ENCODE data around the gene FMOD.

FMOD gene

DNA sequence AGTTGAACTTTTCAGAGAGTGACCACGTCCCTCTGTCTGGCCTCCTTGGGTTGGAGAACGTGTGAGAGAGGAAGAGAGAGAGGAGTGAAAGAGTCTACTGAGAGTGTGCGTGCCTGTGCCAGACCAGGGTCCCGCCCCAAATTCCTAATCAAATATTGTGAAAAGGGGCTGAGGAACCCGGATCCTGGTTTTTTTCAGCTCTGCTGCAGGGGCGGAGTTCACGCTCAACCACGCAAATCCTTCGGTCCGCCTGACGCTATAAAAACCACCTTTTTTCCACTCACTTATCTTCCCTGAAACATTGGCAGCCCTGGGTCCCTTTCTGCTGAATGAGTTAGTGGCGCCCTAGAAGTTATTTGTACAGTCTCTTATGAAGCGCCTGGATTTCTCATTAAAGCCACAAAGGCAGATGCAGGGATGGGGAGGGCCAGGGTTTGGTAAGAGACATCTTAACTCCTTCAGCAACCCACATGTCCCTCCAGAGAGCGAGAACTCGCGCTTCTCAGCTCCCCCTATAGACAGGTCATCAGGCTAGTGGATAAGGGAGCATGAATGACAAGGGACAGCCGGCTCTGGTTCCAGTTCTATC is at the start of gene FMOD:
Gene FMOD, minus strand, starts transcription at position 86 of the 589 bp plus-strand sequence. CDS start 2,852 bp downstream, outside the sequence.
- DNase-seq: no peak

DNA sequence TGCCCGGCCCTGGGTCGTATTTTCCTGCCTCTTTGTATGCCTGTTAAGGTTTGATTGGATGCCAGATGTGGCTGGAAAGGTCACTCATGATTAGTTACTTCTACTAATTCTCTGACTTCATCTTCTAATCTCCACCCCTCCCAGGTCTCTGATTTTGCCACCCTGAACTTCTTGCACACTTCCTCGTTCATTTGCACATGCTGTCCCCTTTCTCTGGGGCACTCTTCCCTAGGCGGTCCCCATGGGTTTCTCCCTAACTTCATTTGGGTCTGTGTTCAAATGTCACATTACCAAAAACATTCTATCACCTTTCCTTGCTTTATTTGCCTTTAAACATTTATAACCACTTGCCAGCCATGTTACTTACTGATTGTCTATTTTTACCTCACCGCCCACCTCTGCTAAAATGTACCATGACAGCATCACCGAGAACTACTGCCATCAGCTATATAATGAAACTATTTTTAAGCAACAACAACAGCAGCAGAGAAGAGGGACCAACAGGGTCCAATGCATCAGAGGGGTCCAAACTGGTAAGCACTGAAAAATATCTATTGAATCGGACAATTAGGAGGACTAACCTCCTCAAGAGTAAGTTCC is 45.8 kb upstream of the FMOD start:
- DNase-seq: no peak

DNA sequence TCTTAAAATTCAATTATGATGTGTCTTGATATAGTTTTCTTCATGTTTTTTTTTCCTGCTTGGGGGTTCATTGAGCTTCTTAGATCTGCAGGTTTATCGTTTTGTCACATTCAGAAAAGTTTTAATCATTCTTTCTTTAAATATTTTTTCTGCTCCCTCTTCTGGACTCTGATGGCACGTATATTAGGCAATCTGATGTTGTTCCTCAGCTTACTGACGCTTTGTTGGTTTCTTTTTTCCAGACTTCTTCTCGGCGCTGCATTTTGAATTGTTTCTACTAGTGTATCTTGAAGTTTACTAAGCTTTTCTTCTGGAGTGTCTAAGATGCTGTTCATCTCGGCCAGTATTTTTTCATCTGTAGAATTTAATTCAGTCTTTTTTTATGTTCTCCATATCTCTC is 44.8 kb upstream of the FMOD start:
- no peak for DNase-seq

DNA sequence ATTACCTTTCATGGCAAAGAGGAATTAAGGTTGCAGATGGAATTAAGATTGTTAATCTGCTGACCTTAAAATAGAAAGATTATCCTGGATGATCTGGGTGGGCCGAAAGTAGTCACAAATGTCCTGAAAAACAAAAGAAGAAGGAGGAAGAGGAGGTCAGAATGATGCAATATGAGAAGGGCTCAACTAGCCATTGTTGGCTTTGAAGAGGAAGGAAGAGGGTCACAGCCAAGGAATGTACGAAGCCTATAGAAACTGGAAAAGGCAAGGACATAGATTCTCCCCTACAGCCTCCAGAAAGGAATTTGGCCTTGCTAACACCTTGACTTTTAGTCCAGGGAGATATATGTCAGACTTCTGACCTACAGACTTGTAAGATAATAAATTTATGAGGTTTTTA is 39.4 kb upstream of the FMOD start:
- no peak for DNase-seq

DNA sequence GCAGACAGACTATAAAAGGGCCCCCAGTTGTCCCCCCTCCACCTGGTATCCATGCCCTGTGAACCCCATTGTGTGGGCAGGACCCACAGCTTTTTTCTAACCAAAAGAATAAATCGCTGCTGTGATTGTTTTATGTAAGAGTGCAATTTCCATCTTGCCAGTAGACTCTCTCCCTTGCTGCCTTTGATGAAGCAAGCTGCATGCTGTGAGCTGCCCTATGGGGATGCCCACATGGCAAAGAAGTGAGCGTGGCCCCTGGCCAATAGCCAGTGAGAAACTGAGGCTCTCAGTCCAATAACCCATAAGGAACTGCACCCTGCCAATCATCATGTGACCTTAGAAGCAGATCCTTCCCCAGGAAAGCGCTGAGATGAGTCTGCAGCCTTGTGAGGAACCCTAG is 37.8 kb upstream of the FMOD start:
- DNase-seq: no peak

DNA sequence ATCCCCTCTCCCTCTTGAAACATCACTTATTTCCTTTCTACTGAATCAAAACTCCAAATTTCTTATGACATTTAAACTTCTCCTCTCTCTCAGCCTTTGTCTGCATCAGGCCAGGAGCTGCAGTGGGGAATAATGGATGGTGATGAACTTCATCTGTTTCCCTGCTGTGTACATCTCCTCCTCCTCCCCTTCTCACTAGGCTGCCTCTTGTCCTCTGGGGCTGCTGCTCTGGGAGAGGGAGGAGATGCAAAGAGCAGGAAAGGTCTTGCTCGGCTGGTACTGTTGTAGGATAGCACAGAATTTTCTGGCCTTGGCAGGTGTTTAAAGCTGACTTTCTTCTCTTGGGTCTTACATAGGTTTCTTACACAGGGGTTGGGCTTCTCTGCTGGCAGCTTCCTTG is 31.1 kb upstream of the FMOD start:
- no peak for DNase-seq

DNA sequence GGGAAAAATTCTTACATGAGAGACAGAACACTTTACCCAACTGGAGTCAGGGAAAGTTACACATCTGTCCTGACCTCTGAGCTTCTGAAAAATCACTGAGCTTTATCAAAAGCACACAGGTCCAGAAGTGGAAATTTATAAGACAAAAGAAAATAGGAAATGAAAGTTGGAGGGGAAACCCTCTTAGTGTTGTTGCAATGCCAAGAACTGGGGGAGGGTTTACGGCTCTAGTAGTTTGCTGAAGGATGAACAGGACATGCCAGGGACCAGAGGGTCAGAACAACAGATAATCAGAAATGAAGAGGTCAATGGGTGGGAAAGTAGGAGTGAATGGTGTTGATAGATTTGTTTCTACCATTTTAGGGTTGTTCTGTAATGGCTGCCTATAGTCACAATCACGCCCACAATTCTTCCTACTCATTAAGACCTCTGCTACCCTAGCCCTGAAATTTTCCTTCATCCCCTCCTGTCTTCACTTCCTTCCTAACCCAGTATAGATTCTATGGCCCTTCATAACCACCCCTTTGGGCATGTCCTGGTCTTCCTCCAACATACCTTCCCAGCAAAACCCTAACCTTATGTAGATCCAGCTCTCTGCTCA is 30.3 kb upstream of the FMOD start:
- DNase-seq: no peak

DNA sequence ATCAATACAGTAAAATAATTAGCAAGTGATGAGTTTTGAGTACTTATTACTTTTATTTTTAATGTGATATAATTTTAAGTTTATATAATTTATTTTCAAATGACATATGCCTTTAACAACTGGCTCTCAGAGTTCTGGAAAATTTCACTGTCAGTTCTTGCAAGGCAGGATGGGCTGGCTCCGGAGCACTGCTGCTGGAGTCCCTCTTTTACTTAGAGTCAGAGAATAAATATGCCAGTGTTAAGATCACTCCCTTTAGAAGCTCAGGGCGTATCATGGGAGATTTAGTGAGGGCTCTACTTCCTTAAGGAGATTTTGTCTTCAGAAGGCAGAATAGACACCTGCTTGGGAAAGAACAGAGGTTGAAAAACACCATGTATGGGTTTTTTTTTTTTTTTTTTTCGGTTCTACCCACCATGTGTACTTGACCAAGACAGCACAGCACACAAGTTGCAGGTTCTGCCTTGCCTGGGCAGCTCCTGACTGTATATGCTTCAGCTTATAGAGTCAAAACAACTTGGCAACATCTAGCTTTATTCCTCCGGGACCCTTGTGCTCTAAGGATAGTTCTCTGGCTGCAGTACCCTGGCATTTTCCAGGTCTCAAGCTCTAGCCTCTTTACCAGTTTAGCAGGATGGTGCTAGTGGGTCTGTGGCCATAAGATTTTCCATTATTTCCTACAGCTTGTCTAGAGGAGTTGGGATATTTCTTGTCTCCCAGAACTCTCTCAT is 29.7 kb upstream of the FMOD start:
- DNase-seq: no peak

DNA sequence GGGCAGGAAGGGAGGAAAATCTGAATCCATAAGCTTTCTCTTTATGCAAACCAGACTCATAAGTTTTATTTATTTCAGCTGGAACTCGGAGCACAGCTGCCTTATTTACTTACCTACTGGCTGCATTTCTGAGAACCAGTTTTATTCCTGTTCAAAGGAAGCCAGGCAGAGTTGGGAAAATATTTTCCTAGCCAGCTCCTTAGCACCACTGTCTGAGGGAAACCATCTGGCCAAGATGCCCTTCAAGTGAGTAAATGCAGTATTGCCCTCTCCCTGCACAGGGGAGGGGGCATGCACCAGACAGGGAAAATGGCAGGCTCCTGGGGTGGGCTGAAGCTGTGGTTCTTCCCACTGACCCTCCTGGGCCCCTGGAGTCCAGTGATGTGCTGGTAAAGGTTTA is 28.9 kb upstream of the FMOD start:
- no peak for DNase-seq

DNA sequence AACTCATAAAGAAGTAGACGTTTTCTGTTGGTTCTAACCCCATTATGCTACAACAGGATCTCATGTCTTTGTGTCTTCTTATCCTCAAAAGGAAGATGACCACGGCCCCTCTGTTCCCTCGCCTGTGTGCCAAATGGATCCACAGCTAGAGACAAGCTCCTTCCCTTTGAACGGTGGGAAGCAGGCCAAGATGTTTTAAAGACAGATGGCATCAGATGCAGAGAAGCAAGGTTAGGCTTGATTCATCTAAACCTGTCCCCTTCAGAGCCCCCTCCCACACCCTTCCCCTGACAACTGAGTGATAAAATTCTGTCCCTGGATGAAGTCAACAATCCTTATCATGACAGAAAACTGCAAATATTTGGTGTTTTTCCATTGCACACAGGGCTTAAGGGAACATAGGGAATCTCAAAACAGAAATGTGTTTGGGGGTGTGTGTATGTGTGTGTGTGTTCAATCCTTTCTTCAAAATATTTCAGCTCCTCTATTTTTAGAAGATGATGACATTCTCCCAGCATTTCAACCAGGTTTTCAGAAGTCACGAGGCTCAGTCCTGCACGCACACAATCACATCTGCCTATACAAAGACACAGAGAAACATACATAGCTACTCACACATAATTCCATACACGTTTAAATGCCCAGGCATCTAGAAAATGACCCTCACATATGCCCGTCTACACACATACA is 27.8 kb upstream of the FMOD start:
- no peak for DNase-seq

DNA sequence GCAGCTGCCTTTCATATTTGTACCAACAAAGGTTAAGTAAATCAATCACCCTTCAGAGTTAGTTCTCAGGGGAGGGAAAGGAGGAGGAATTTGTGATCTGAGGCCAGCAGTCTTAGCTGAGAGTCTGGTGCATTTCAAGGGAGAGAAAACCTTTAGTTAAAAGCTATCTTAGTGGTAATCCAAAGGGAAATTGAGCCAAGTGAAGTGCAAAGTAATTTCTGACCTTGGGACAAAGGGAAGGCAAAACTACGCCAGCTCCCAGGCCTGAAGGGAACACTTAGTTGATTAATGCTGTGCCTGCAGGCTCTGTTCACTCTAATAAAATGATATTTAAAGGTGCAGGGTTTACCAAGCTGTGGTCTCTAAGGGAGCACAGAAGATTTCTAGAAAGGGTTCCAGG is 23.1 kb upstream of the FMOD start:
- no peak for DNase-seq

DNA sequence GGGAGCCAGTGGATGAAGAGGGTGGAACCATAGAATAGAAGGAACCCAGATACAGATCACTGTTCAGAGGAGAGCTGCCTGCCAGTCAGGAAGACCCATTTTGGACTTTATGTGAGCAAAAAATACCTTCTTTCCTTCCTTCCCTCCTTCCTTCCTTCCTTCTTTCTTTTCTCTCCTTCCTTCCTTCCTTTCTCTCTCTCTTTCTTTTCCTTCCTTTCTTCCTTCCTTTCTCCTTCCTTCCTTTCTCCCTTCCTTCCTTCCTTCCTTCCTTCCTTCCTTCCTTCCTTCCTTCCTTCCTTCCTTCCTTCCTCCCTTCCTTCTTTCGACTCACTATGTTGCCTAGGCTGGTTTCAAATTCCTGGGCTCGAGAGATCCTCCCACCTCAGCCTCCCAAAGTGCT is 22.1 kb upstream of the FMOD start:
- no peak for DNase-seq

DNA sequence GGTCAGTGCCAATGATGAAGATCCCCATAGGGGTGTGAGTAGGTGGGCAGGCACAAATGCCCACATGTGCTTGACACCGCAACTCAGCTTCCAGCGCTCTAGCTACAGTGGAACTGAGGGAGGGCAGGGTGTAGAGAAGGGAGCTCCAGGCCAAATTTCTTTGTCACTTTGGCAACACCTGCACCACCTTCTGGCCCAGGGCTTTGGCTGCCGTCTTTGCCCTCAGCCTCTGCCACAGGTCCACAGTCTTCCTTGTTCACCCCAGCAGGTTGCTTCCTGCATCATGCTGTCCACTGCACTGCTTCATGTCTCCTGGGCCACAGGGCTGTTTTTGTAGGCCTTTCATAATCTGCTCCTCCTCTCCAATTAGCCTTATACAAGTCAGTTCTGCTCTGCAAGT is 20.4 kb upstream of the FMOD start:
- DNase-seq: no peak

DNA sequence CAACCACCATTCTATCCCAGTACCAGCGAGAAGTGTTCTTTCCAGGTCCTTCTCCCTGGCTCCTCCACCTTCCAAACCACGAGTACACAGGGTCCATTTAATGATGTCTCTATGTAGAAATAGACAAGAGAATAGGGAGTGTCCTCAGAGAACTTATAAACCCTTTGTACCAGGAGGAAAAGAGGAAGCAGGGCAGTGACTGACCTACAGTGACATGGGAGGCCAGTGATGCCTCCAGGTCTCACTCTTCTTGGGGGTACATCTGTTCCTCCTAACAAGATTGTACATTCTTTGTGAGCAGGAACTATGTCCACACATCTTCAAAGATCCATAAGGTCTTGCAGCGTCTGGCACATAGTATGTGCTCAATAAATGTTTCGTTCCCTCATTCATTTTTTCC is 18.7 kb upstream of the FMOD start:
- DNase-seq: no peak

DNA sequence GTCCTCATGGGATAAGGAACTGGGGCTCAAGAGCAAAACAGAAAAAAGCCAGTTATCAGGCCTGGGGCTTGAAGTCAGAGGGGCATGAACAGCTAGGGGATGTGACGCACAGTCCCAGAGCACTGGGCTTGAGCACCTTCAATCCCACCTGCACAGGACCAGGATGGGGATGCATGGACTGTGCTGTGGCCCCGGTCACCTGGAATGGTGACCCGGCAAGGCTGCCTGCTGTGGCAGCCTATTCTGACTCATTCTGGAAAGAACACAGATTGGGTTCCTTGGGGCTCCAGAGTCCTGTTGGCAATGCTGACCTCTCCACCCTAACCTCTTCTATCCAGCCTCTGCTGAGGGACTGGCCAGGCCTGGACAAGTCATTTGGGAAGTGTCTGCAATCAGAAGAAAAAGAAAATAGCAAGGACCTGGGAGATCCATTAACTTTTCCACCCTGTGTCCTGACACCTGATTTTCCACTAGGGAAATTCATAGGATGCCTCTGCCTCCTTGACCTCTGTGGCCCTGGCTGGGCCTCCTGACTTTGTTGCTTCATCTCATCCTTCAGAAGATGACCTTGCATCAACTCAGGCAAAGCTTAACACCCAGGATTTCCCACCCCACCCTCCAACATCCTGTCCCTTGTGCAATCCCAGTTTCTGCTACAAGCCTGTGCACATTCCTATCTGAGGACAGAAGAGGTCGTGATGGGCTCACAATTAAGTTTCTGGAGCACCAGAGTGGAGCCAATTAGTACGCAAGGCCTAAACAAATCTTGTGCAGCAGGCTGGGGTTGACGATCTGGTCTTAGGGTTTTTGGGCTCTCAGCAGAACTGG is 17.9 kb upstream of the FMOD start:
- no peak for DNase-seq

DNA sequence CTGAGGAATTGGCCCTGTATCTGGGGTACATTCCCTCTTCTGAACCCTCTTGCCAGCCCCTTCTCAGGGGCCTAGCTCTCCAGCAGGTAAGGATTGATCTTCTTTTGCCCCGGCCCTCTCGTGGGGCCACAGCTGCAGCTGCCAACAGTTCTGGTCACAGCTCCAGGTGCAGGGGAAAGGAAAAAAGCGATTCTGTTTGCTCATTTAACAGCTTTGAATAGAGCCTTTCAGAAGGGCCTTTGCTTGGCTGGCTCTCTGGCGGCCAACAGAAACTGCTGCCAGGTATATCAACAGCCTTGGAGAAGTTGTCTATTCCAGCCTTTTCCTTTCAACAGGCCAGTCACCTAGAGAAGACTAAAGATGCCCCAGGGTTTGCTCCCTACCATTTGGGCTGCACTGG is 16.1 kb upstream of the FMOD start:
- no peak for DNase-seq

DNA sequence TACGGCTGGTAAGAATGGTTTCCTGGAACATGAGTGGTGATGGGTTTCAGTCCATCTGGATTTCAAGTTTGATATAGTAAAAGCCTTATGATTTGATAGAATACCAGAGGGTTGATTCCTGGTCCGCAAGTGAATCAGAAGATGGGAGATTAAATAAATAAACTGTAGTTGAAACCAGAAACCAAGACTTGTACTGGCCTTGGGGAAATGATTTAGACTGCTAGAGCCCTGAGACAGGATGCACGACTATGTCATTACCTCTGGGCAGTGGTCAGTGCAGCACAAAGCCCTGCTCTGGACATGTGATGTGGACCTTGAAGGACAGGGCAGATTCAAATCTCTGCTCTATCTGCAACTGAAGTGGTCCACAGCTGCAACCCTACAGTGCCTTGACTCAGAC is 15.6 kb upstream of the FMOD start:
- DNase-seq: no peak

DNA sequence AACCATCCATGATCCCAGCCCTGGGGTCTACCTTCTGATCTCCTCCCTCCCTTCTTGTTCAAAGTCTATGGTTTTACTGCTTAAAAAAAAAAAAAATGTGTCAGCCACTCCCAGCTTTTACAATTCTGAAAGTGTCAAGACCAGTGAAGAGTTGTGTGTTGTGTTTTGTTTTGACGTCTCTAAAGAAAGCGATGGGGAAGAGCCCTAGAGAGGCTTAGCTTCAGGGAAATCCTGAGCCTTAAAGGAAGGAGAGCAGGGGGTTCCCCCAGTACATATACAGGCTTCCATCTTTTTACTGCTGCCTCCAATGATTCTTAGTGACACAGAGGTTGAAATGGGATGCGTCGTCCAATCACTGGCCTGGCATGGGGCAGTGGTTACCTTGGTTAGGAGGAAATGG is 13.9 kb upstream of the FMOD start:
- DNase-seq: no peak

DNA sequence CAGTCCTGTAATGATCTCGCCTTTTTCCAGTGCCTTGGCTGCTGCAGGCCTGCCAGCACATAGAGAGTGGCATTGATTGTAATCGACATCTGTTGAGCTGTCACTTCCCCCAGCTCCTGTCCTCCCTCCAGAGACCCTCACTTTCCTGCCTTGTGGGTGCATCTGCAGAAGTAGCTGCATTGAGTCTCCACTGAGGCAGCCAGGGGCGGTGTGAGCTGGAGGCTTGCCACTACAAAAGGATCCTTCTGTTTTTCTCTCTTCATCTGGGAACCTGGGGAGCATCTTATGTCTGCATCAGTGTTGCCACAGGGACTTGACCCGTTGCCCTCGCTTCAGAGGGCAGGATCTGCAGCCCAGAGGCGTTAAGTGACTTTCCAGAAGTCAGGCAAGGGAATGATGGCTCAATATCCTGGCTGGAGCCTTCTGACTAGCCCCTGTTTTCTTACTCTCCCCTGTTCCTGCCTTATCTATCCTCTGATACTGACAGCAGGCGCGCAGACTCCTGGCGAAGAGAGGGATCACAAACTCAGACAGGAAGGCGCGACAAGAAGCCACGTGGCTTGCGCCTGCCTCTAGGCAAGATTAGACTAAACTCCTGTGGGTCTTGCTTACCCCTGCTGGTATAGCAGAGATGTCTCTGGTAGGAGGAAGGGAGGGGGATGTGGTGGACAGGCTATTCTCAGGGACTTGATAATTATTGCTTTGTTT is 13.3 kb upstream of the FMOD start:
- DNase-seq: no peak

DNA sequence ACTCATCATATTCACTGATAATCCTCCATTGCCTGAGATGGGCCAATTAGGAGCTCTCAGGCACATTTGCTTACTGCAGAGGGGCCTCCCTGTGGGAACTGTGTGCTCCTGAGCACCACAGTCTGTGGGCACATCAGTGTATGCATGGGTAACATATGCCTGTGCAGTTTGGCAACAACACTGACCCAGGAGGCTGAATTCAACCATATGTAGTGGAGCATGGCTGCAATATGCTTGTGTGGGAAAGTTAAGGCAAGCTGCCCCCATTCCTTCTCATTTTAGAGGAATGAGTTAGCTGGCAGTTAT is 11.8 kb upstream of the FMOD start:
- DNase-seq: no peak

DNA sequence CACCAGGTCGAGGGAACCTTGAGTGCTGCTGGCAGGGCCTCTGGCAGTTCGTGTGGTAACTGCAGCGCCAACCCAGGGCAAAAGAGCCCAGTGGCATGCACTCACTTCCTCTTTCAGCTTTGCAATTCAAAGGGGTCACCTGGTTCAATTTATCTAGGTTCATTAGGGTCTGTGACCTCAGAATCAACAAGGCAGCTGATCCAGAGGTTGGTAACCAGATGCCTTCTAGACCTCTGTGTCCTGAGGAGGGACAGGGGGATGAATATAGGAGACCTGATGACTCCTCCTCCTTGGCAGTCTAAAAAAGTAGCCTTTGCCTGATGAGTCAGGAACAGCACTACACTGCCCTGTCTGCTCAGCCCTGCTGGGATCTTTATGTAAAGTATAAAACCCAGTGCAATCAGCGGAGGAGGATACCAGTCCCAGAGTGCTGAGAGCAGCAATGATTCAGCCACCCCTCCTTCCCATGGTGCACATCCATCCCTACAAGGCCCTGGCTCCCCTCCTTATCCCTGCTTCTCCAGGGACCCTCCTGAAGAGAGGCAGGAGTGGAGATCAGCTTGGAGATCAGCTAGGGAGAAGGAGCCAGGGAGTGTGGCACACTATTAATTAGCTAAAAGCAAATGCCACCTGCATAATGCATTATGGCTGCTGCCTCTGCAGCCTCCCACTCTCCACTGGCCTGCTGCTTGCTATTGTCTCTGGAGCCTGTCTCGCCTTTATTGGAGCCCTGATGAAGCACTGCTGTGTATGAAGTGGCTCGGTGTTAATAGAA is 11.2 kb upstream of the FMOD start:
- no peak for DNase-seq
